HCEC 1CT (cell line): ENCODE results near the gene SLC50A1.

ENCODE experiments used
- DNase-seq: peaks from one replicate; pipeline ENCODE4 v3.0.0-alpha.2; 2017

The SLC50A1 gene, protein sequence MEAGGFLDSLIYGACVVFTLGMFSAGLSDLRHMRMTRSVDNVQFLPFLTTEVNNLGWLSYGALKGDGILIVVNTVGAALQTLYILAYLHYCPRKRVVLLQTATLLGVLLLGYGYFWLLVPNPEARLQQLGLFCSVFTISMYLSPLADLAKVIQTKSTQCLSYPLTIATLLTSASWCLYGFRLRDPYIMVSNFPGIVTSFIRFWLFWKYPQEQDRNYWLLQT

DNA sequence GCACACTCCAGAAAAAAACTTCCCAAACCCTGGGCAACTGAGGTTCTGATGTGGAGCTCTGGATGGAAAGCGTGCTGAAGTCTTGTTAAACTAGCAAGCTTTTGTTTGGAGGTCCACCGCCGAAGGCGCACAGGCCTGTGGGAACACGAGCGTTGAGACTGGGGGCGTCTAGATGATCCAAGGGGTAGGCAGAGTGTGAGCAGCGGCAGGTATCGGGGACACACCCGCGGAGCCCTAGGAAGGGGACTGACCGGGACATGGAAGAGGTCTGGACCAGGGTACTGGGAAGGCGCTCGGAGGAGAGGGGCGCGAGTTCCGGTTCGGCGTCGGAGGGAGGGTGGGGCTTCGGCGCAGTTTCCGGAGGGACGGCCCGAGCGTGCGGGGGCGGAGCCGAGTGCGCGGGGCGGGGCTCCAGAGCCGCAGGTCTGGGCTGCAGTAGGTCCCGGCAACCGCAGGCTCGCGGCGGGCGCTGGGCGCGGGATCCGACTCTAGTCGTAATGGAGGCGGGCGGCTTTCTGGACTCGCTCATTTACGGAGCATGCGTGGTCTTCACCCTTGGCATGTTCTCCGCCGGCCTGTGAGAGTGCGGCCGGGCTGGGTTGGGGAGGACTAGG is at the start of gene SLC50A1:
Gene SLC50A1, plus strand, starts transcription at position 438 of the 614 bp plus-strand sequence. Its CDS starts 60 bp downstream, at position 498.
- DNase-seq: peak; percentile 89

DNA sequence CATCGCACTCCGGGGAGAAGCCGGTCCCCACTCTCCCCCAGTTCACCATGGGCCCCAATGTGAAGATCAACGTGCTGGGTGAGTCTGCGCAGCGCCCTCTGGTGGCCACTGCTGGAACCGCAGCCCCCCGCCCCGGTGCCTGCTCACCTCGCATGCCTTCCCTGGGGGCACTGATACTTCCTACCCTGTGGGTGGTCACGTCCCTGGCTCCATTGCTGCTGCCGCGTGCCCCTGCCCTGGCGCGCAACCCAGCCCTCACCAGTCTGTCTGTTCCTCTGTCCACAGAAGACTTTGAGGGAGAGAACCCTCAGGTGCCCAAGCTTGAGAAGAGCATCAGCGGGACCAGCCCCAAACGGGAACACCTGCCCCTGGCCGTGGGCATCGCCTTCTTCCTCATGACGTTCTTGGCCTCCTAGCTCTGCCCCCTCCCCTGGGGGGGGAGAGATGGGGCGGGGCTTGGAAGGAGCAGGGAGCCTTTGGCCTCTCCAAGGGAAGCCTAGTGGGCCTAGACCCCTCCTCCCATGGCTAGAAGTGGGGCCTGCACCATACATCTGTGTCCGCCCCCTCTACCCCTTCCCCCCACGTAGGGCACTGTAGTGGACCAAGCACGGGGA is 49.4 kb upstream of the SLC50A1 start:
- peak; percentile 50 for DNase-seq

DNA sequence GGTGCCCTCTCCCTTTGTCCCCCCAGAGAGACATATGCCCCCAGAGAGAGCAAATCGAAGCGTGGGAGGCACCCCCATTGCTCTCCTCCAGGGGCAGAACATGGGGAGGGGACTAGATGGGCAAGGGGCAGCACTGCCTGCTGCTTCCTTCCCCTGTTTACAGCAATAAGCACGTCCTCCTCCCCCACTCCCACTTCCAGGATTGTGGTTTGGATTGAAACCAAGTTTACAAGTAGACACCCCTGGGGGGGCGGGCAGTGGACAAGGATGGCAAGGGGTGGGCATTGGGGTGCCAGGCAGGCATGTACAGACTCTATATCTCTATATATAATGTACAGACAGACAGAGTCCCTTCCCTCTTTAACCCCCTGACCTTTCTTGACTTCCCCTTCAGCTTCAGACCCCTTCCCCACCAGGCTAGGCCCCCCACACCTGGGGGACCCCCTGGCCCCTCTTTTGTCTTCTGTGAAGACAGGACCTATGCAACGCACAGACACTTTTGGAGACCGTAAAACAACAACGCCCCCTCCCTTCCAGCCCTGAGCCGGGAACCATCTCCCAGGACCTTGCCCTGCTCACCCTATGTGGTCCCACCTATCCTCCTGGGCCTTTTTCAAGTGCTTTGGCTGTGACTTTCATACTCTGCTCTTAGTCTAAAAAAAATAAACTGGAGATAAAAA is 48.7 kb upstream of the SLC50A1 start:
- no peak for DNase-seq

DNA sequence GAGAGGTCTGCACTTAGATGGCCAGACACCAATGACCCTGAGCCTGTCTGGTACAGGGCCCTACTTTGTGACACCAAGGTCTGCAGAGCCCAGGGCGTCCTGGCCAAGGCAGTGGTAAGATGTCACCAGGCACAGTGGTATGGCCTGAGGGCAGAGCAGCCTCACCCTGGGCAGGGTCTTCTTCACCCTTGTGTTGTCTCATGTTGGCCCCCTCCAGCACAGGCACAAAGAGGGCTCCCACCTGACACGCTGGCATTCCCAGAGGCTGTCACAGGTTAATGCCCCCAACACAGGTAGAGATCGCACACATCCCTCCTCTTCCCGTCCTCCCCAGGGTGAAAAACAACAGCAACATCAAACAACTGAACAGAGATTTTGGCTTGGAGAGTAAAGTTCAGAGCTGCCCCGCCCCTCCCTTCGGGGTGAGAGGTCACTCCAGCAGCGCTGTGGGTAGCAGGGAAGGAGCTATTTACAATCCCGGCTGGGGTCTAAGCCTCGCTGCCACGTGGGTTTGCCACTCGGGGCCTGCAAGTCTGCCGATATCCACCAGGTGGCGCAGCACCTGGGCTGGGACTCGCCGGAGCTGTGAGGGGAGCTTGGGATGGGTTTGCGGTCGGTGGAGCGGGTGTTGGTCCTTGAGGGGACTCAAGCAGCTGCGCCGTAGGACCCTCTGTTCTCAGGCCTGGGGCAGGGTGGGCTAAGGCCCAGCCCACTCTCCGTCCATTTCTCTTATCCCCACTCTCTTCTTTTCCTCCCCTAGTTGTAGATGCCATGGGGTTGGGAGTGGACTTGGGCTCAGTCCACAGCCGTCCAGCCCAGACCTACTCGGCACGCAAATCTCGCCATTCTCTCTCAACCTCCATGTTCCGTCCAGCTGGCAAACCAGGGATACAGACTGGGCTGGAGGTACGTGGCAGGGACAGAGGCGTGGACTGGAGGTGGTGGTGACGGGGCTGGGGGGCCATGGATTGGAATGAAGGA is 44.3 kb upstream of the SLC50A1 start:
- peak; percentile 35 for DNase-seq

DNA sequence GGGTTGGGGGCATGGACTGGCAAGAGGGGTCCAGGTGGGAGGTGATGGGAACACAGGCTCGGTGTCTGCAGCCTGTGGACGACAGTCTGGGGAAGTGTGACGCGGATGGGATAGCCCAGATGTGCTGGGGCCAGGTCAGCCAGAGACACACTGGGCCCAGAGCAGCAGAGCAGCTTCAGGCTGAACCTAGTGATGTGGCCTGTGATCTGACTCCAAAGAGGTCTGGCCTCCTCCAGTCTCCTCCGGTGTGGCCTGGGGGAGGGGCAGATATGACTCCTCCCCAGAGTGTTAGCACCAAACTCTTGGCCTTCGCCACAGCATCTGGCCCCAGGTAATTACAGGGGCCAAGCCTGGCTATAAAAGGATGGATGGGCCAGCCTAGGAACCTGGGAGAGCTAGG is 43.5 kb upstream of the SLC50A1 start:
- no peak for DNase-seq

DNA sequence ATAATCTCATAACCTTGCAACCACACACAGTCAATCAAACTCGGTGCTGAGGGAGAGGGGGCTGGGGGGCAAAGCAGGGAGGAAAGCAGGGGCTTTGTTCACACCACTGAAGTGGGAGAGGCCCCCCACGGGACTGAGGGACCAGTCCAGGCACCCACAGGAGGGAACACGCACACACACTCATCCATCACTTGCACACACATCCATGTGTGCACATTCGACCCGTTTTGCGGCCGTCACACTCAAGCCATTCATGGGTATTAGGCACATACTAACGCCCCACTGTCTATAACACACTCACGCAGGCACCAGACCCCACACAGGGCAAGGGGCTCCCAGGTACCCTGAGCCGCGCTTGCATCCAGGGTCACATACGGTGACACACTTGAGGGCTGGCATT is 43.0 kb upstream of the SLC50A1 start:
- no peak for DNase-seq

DNA sequence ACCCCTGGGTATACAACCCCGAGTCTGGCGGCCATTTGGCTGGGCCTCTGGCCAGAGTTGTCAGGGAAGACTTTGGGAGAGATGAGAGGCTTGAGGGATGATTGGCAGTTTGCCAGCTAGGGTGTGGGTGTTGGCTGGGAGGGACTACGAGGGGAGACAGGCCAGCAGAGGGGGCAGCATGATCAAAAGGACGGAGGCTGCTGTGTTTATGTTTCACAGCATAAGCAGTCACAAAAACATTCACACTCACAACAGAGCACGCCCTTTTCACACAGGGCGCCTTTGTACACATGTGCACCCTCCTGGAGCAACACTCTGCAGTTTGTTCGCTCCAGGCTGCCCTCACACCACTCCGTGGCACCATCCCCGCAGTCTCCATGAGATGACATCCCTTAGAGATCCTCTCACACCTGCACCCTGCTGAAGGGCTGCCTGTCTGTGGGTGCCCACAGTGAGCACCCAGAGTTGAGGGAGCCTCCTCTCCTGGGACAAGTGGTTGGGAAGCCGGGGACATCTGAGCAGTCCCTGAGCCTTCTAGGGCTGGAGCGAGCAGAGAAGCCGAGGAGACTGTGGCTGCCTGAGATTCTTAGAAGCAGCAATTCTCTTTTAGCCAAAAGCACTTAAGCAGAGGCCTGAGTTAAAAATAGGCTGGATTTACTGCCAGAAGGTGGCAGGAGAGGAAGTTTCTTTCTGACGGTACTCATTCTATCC is 41.6 kb upstream of the SLC50A1 start:
- peak; percentile 43 for DNase-seq

DNA sequence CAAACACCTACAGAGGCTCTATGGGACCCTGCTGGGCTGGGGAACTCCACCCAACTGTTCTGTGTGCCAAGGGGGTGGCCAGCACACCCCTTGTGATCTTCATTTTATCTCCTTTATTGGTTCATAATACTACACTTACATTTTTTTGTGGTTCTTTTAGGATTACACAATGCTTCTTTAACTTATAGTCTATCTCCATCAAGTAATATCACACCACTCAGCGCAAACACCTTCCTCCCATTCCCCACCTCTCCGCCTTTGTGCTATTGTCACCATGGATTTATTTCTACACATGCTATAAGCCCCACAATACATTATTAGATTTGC is 41.1 kb upstream of the SLC50A1 start:
- no peak for DNase-seq

DNA sequence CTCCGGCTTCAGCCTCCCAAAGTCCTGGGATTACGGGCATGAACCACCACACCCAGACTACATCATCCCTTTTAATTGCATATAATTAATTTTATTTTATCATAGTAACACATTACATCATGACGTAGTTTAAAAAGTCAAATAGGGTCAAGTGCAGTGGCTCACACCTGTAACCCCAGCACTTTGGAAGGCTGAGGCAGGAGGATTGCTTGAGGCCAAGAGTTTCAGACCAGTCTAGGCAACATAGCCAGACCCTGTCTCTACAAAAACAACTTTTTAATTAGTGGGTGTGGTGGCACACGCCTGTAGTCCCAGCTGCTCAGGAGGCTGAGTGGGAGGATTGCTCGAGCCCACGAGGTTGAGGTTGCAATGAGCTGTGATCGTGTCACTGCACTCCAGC is 36.3 kb upstream of the SLC50A1 start:
- DNase-seq: no peak

DNA sequence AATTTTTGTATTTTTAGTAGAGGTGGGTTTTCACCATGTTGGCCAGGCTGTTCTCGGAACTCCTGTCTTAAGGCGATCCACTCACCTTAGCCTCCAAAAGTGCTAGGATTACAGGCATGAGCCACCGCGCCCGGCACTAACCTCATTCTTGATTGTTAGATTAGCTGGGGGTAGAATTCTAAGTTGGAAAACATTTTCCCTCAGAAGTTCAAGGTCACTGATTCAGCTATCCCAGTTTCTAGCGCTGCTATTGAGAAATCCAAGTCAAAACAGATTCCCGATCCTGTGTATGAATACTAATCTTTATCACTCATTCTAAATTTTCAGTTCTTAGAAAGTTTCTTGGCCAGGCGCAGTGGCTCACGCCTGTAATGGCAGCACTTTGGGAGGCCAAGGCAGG is 32.3 kb upstream of the SLC50A1 start:
- DNase-seq: no peak

DNA sequence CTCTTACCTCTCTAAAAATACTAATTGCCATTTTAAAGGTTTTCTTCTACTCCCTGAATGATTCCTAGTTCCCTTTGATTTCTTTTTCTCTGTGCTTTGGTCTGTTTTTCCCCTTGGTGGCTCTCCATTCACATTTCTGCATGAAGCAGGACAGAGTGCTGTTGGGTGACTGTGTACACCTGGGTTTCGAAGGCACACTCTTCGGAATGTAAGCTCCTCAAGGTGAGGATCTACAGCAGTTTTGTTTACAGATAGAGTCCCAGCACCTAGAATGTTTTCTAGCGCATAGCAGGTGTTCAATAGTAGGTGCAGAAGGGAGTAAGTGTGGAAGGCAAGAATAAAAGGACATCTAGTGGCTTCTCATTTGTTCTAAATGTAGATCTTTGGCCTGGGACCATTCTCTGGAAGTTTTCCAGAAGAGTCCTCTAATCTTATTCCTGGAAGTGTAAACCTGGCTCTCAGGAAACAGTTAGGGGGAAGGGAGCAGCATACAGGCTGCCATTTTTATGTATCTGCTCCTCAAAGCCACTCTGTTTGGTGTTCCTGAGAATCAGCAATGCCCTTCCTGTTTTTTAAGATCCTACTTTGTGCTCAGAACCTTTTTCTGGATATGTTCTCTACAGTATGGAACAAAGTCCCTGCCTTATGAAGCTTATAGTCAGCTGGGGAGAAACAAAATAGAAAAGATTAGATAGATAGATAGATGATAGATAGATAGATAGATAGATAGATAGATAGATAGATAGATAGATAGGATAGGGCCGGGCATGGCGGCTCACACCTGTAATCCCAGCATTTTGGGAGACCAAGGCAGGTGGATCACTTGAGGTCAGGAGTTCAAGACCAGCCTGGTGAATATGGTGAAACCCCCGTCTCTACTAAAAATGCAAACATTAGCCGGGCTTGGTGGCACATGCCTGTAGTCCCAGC is 30.8 kb upstream of the SLC50A1 start:
- DNase-seq: no peak

DNA sequence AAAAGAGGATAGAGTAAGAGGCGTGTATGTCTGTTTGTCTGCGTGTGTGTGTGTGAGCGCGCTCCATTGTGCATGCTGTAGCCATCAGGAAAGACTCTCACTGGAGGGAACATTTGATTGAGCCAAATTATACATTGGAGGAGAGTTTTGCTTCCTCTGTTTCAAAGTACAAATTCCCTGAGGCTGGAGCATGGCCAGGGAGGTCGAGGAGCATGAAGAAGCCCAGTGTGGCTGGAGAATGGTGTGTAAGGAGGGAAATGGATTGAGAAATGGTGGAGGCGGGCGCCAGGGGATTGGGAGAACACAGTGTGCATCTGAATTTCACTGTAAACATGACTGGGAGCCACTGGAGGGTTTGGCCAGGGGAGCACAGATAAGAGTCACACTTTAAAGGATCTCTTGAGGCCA is 30.0 kb upstream of the SLC50A1 start:
- DNase-seq: no peak

DNA sequence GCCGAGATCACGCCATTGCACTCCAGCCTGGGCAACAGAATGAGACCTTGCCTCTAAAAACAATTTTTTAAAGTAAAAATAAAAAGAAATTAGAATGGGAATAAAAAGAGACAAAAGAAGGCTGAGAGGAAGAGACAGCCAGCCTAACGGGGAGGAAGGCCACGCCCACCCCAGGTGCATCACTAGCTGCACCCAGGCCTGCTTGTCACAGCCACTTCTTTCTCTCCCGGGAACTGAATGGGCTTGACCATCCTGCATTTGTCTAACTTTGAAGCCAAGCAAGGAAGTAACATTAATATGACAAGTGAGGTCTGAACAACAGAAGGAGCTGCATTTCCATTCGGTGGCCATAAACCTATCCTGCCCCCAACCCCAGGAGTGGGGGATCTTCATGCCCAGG is 28.8 kb upstream of the SLC50A1 start:
- no peak for DNase-seq

DNA sequence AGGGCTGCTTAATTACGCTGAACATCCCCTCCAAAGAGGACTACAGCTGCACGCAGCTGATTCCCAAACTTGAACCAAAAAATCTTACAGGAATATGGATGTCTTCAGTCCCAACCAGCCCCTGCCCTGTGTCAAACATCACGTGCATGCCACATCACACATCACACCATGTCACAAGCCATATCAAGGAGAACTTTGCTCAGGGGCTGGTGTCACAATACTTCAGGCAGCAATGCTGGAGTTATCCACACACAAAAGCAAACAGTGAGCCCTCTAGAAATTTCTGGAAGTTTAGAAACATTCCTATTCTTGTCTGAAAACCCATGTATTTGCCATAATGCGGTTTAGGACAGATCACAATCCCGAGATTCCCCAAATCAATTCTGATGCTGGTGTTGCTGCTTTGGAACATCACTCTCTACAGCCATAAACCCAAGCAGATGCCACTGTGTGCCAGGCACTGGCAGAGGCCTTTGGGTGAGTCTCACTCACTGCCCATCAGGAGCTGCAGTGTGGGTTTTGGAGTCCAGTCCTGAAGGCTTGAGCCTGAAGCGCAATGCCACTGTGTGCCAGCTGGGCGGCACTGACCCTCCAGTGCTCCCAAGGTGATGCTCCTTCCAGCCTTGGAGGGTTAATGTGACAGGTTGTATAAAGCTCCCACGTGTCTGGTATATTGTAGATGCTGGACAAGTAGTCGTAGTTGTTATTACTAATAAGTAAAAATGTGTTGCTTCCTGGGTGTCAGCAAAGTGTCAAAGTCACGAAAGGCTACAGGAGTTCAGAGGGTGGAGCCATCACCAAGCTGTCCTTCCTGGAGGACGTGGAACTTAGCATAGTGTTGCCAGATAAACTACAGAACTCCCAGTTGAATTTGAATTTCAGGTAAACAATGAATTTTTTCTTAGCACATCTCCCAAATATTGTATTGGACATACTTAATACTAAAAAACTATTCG is 28.1 kb upstream of the SLC50A1 start:
- no peak for DNase-seq

DNA sequence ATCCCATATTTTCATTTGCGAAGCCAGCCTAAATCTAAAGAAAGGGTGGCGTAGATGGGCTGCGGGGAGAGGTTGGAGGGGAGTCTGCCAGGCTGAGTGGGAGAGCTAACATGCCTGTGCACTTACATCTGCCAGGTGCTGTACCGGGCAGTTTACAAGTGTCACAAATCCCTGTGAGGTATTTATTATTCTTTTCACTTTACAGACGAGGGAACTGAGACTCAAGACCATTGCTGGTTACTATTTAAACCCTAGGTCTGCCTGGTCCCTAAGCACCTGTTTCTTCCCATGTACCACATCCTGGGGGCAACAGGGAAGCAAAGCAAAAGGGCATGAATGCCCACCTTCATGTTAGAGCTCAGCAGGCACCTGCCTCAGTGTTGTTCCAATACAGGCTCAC is 27.4 kb upstream of the SLC50A1 start:
- DNase-seq: no peak

DNA sequence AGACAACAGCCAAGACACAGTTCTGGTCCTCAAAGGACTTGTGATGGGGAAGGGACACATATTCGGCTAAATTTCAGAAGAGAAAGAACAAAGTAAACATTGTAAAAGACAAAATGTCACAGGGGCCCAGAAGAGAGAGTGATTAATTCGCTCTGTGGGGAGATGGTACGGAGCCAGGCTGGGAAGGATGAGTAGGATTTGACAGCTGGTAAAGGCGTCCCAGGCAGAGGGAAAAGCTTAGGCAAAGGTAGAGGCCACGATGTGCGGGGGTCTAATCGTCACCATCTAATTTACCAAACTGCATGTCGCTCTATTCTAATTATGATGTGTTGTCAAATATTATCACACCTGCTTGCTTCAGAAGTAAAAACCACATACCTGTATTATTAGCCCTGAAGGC is 25.3 kb upstream of the SLC50A1 start:
- DNase-seq: no peak

DNA sequence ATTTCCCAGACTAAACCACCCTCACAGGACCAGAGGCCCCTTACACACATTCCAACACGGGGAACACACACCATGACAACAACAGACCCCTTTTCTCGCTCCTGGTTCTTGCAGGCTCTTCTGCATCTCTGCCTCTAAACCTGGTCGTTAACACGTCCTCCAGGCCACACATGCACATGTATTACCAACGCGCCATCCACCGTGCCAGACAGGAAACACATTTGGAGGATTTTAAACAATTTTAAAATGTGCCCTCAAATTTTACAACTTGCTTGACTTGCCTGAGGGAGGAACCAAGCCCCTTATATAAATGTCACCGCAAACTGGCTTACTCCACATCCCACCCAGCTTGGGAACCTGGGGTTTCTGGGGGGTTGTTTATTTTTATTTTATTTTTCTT is 24.8 kb upstream of the SLC50A1 start:
- no peak for DNase-seq

DNA sequence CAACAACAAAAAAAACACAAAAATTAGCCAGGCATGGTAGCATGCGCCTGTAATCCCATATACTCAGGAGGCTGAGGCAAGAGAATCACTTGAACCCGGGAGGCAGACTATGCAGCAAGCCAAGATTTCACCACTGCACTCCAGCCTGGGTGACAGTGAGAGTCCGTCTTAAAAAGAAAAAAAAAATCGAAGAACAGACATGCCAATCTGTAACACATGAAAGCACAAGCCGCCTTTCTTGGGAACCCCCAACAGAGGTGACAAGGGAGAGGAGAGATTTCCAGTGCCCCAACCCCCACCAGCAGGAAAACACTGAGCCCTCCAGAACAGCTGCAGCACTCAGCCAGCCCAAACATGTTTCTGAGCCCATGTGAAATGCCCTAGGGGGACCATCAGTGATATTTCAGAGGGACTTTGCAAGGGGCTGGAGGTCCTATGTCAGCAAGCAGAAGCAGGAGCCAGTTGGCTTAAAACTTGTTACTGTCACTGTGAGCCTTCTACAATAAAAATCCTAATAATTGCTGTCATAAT is 22.1 kb upstream of the SLC50A1 start:
- DNase-seq: no peak

DNA sequence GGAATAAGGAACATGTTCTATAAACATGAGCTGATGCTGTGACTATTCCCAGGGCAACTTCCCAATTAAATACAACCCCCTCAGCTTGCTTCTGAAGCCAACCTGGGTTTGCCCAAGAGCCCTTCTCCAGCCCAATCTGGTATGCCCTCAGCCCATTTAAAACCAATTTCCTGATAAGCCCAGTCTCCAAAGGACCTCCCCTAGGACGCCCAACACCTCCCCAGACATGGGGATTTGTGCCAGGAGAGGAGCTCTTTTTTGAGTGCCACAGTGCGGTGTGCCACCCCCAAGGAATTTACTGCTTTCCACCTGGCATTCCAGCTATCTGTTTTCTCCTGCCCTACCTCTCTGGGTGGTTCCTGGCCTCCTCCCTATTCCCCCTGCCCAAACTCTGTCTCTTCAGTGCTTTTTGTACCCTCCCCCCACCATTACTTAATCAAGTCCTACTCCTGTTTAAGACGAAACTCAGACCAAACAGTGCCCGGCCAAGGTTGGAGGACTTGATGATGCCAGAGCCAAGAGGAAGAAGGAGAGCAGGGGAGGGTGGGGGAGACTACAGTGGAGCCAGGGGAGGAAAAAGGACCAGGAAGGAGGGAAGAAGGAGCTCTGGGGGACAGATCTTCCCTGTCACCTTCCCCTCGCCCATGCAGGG is 19.4 kb upstream of the SLC50A1 start:
- DNase-seq: no peak
